Measurements from ENCODE around the gene MICAL2. TPM values are rescaled to one million over a fixed set of nuclear protein-coding genes. Genes with fewer than 3 reads are reported as not detected.
A peak's percentile ranks its signal among the peaks of the same experiment; 100 is the strongest.

MICAL2 gene
- total RNA-seq, 8 experiments from 2014 or later, result 0.71 to 33.6 (median 3.6) TPM

- no peak overlapping the region for H3K4me3 ChIP-seq
- in situ Hi-C loops (cut with MboI; ENCODE audit: low pct_unique_long_range_greater_than_20kb in 2 of 9, low sequenced_read_pairs in 9 of 9, unreplicated experiment in 9 of 9), result no loop called here
- H3K27ac ChIP-seq, result no peak overlapping the region
- ATAC-seq (replicated peaks in 6 of 8), result no peak
- WGBS, 10 experiments, result 55 to 84% (median 69%) methylated on average over 2 to 9 of the region's 11 CpGs
- no peaks in the 10 kb centered on the region for H3K4me1 ChIP-seq (replicated peaks in 1 of 2)
Observed at GRCh38 chr11:12094872-12095800, 15.3 kb upstream of the MICAL2 start.

- H3K4me3 ChIP-seq, result no peak overlapping the region
- 43 to 100% (median 67%) methylated on average over 1 of the region's 1 CpG; no CpG with 5 or more reads in 5 of the 10 experiments for WGBS, 10 experiments
- H3K4me1 ChIP-seq (replicated peaks in 1 of 2), result peaks cover 0 to 3% of the 10 kb centered on the region in 2 donors
- H3K27ac ChIP-seq, result no peak overlapping the region
- no peak for ATAC-seq (replicated peaks in 6 of 8)
- in situ Hi-C loops (cut with MboI; ENCODE audit: low pct_unique_long_range_greater_than_20kb in 2 of 9, low sequenced_read_pairs in 9 of 9, unreplicated experiment in 9 of 9), result no loop called here
Observed at GRCh38 chr11:12097219-12097618, 13.2 kb upstream of the MICAL2 start.

GRCh38 chr11:12098601-12099000, 11.8 kb upstream of the MICAL2 start:
- in situ Hi-C loops (cut with MboI; ENCODE audit: low pct_unique_long_range_greater_than_20kb in 2 of 9, low sequenced_read_pairs in 9 of 9, unreplicated experiment in 9 of 9), result no loop called here
- peaks cover 0 to 3% of the 10 kb centered on the region in 2 donors for H3K4me1 ChIP-seq (replicated peaks in 1 of 2)
- H3K27ac ChIP-seq, result no peak overlapping the region
- no peak overlapping the region for H3K4me3 ChIP-seq
- 45 to 100% (median 78%) methylated on average over 1 to 3 of the region's 3 CpGs; no CpG with 5 or more reads in 2 of the 10 experiments for WGBS, 10 experiments
- no peak for ATAC-seq (replicated peaks in 6 of 8)

GRCh38 chr11:12099132-12099873, 11.1 kb upstream of the MICAL2 start:
- Histone ChIP-seq H3K4me3 (no peak overlapping the region), H3K4me1 (replicated peaks in 1 of 2) (peaks cover 0 to 3% of the 10 kb centered on the region in 2 donors), H3K27ac (no peak overlapping the region)
- in situ Hi-C loops (cut with MboI; ENCODE audit: low pct_unique_long_range_greater_than_20kb in 2 of 9, low sequenced_read_pairs in 9 of 9, unreplicated experiment in 9 of 9), result no loop called here
- ATAC-seq (replicated peaks in 6 of 8), result no peak

GRCh38 chr11:12100429-12100828, 10.0 kb upstream of the MICAL2 start:
- no peak overlapping the region for H3K4me3 ChIP-seq
- no peak overlapping the region for H3K27ac ChIP-seq
- in situ Hi-C loops (cut with MboI; ENCODE audit: low pct_unique_long_range_greater_than_20kb in 2 of 9, low sequenced_read_pairs in 9 of 9, unreplicated experiment in 9 of 9), result loop anchor here in 1 of 9 experiments (25.0 kb wide), 1 partner anchor 137 kb away; no protein-coding TSS in a partner anchor
- no peak for ATAC-seq (replicated peaks in 6 of 8)
- WGBS, 10 experiments, result 80 to 100% (median 86%) methylated on average over 1 to 8 of the region's 8 CpGs; no CpG with 5 or more reads in 3 of the 10 experiments
- peaks cover 0 to 3% of the 10 kb centered on the region in 2 donors for H3K4me1 ChIP-seq (replicated peaks in 1 of 2)

GRCh38 chr11:12100841-12101242, 9.5 kb upstream of the MICAL2 start:
- Histone ChIP-seq H3K27ac (no peak overlapping the region), H3K4me3 (no peak overlapping the region), H3K4me1 (replicated peaks in 1 of 2) (peaks cover 0 to 3% of the 10 kb centered on the region in 2 donors)
- in situ Hi-C loops (cut with MboI; ENCODE audit: low pct_unique_long_range_greater_than_20kb in 2 of 9, low sequenced_read_pairs in 9 of 9, unreplicated experiment in 9 of 9), result loop anchor here in 1 of 9 experiments (25.0 kb wide), 1 partner anchor 136 kb away; no protein-coding TSS in a partner anchor
- WGBS, 10 experiments, result 0 to 80% (median 61%) methylated on average over 1 to 5 of the region's 5 CpGs; no CpG with 5 or more reads in 3 of the 10 experiments
- ATAC-seq (replicated peaks in 6 of 8), result peak in 5 of 8 experiments; percentile 47 to 88 (median 68)

- in situ Hi-C loops (cut with MboI; ENCODE audit: low pct_unique_long_range_greater_than_20kb in 2 of 9, low sequenced_read_pairs in 9 of 9, unreplicated experiment in 9 of 9), result loop anchor here in 1 of 9 experiments (25.0 kb wide), 1 partner anchor 136 kb away; no protein-coding TSS in a partner anchor
- Histone ChIP-seq H3K27ac (no peak overlapping the region), H3K4me1 (replicated peaks in 1 of 2) (peaks cover 0 to 3% of the 10 kb centered on the region in 2 donors), H3K4me3 (no peak overlapping the region)
- no peak for ATAC-seq (replicated peaks in 6 of 8)
- WGBS, 10 experiments, result 29 to 57% (median 54%) methylated on average over 1 of the region's 1 CpG; no CpG with 5 or more reads in 4 of the 10 experiments
Observed at GRCh38 chr11:12101318-12101717, 9.1 kb upstream of the MICAL2 start.

- H3K4me1 ChIP-seq (replicated peaks in 1 of 2), result peaks cover 0 to 3% of the 10 kb centered on the region in 2 donors
- H3K4me3 ChIP-seq, result no peak overlapping the region
- no peak overlapping the region for H3K27ac ChIP-seq
- ATAC-seq (replicated peaks in 6 of 8), result no peak
- in situ Hi-C loops (cut with MboI; ENCODE audit: low pct_unique_long_range_greater_than_20kb in 2 of 9, low sequenced_read_pairs in 9 of 9, unreplicated experiment in 9 of 9), result loop anchor here in 1 of 9 experiments (25.0 kb wide), 1 partner anchor 135 kb away; no protein-coding TSS in a partner anchor
- WGBS, 10 experiments, result 50 to 100% (median 68%) methylated on average over 1 to 5 of the region's 5 CpGs; no CpG with 5 or more reads in 1 of the 10 experiments
Observed at GRCh38 chr11:12102588-12103410, 7.6 kb upstream of the MICAL2 start.

- in situ Hi-C loops (cut with MboI; ENCODE audit: low pct_unique_long_range_greater_than_20kb in 2 of 9, low sequenced_read_pairs in 9 of 9, unreplicated experiment in 9 of 9), result loop anchor here in 1 of 9 experiments (25.0 kb wide), 1 partner anchor 134 kb away; no protein-coding TSS in a partner anchor
- Histone ChIP-seq H3K27ac (no peak overlapping the region), H3K4me1 (replicated peaks in 1 of 2) (peaks cover 0 to 3% of the 10 kb centered on the region in 2 donors), H3K4me3 (no peak overlapping the region)
- ATAC-seq (replicated peaks in 6 of 8), result no peak
- 17 to 80% (median 42%) methylated on average over 1 to 4 of the region's 7 CpGs for WGBS, 10 experiments
Observed at GRCh38 chr11:12103411-12104225, 6.8 kb upstream of the MICAL2 start.

GRCh38 chr11:12105471-12105870, 4.9 kb upstream of the MICAL2 start:
- no peak for ATAC-seq (replicated peaks in 6 of 8)
- WGBS, 10 experiments, result 0 to 90% (median 20%) methylated on average over 1 to 2 of the region's 2 CpGs; no CpG with 5 or more reads in 5 of the 10 experiments

GRCh38 chr11:12106101-12106500, 4.3 kb upstream of the MICAL2 start:
- WGBS, 10 experiments, result 79 to 100% (median 88%) methylated on average over 1 to 5 of the region's 5 CpGs; no CpG with 5 or more reads in 2 of the 10 experiments
- no peak overlapping the region for H3K4me3 ChIP-seq
- peaks cover 0 to 4% of the 10 kb centered on the region in 2 donors for H3K4me1 ChIP-seq (replicated peaks in 1 of 2)
- no peak for ATAC-seq (replicated peaks in 6 of 8)
- H3K27ac ChIP-seq, result no peak overlapping the region
- in situ Hi-C loops (cut with MboI; ENCODE audit: low pct_unique_long_range_greater_than_20kb in 2 of 9, low sequenced_read_pairs in 9 of 9, unreplicated experiment in 9 of 9), result loop anchor here in 1 of 9 experiments (25.0 kb wide), 1 partner anchor 131 kb away; no protein-coding TSS in a partner anchor

More at GRCh38 chr11:12105471-12105870, 4.9 kb upstream of the MICAL2 start:
- in situ Hi-C loops (cut with MboI; ENCODE audit: low pct_unique_long_range_greater_than_20kb in 2 of 9, low sequenced_read_pairs in 9 of 9, unreplicated experiment in 9 of 9), result loop anchor here in 1 of 9 experiments (25.0 kb wide), 1 partner anchor 132 kb away; no protein-coding TSS in a partner anchor
- Histone ChIP-seq H3K27ac (no peak overlapping the region), H3K4me1 (replicated peaks in 1 of 2) (peaks cover 2 to 3% of the 10 kb centered on the region in 2 donors), H3K4me3 (no peak overlapping the region)

Measured in motor neuron (in vitro differentiated cells).